SK-N-SH (cell line): ENCODE measurements around the gene VASH2. TPM values are rescaled to one million over a fixed set of nuclear protein-coding genes. Genes with fewer than 3 reads are reported as not detected.

Experiments used
- CTCF ChIA-PET: fragments of 300-600, 350-600 bp; formaldehyde crosslinking; extraction: SDS; loops from one replicate; lab custom pipeline; 2021; lab: Yijun Ruan, JAX
- POLR2A ChIA-PET: fragments of 350-600 bp; sonication (Branson Sonifier 250); formaldehyde crosslinking; extraction: SDS; loops from one replicate; lab custom pipeline; 2020; ENCODE audit warnings: antibody characterized with exemption, inconsistent platforms; lab: Yijun Ruan, JAX
- DNase-seq: peaks from one replicate; pipeline ENCODE4 v3.0.0; 2012
- H2AFZ ChIP-seq: fragments of 200-600 bp; sonication (generic); 2 replicates; pipeline ENCODE4 v1.8.1; 2016; ENCODE audit warnings: antibody characterized with exemption, mild to moderate bottlenecking, low read depth
- H3F3A ChIP-seq: fragments of 200-600 bp; sonication (generic); replicated peaks from 2 replicates; pipeline ENCODE3; 2016; ENCODE audit warnings: antibody characterized with exemption, mild to moderate bottlenecking; ENCODE audit not compliant: insufficient read depth
- H3K27ac ChIP-seq, 2 experiments: fragments of 200-500 bp in 1 of 2; fragments of 200-600 bp in 1 of 2; sonication (Bioruptor generic) in 1 of 2; sonication (generic), shearing (Covaris generic) in 1 of 2; 2 replicates each; pipeline versions ENCODE4 v1.5.1 to v1.6.1; 2014 to 2016; ENCODE audit warnings: low read depth in 2 of 2, inconsistent platforms in 1 of 2, low read length in 1 of 2, mild to moderate bottlenecking in 1 of 2, mixed read lengths in 1 of 2
- H3K27me3 ChIP-seq: fragments of 200-600 bp; sonication (generic), shearing (Covaris generic); 2 replicates; pipeline ENCODE4 v1.6.1; 2016; ENCODE audit warnings: mixed run types; ENCODE audit not compliant: insufficient read depth
- H3K36me3 ChIP-seq, 2 experiments: fragments of 200-500 bp in 1 of 2; fragments of 200-600 bp in 1 of 2; sonication (Bioruptor generic) in 1 of 2; sonication (generic) in 1 of 2; replicated peaks in 1 of 2; 2 replicates each; pipeline versions ENCODE3 to v1.5.1; 2014 to 2016; ENCODE audit warnings: low read length in 1 of 2, mild to moderate bottlenecking in 1 of 2; ENCODE audit not compliant: insufficient read depth in 2 of 2, control insufficient read depth in 1 of 2
- H3K4me1 ChIP-seq, 2 experiments: fragments of 200-500 bp in 1 of 2; fragments of 200-600 bp in 1 of 2; sonication (Bioruptor generic) in 1 of 2; sonication (generic), shearing (Covaris generic) in 1 of 2; 2 replicates each; pipeline versions ENCODE4 v1.5.1 to v1.6.1; 2014 to 2016; ENCODE audit warnings: low read depth in 1 of 2, low read length in 1 of 2, mixed run types in 1 of 2; ENCODE audit not compliant: insufficient read depth in 2 of 2, control insufficient read depth in 1 of 2
- H3K4me2 ChIP-seq: fragments of 200-600 bp; sonication (generic), shearing (Covaris generic); 2 replicates; pipeline ENCODE4 v1.6.1; 2017; ENCODE audit warnings: mixed run types
- H3K4me3 ChIP-seq, 2 experiments: fragments of 200-500 bp in 1 of 2; fragments of 200-600 bp in 1 of 2; sonication (Bioruptor generic) in 1 of 2; sonication (generic), shearing (Covaris generic) in 1 of 2; 2 replicates each; pipeline versions ENCODE4 v1.5.1 to v1.8.1; 2014 to 2016; ENCODE audit warnings: low read depth in 2 of 2, inconsistent platforms in 1 of 2, low read length in 1 of 2, mild to moderate bottlenecking in 1 of 2, mixed read lengths in 1 of 2, moderate library complexity in 1 of 2
- H3K79me2 ChIP-seq: fragments of 200-600 bp; sonication (generic); 2 replicates; pipeline ENCODE4 v1.8.1; 2017; ENCODE audit warnings: mild to moderate bottlenecking; ENCODE audit not compliant: insufficient read depth
- H3K9ac ChIP-seq: fragments of 200-600 bp; sonication (generic); 2 replicates; pipeline ENCODE4 v1.6.1; 2017; ENCODE audit warnings: mixed run types
- H3K9me2 ChIP-seq: fragments of 200-600 bp; sonication (generic); 2 replicates; pipeline ENCODE4 v1.6.1; 2017; ENCODE audit warnings: mixed run types
- H3K9me3 ChIP-seq: fragments of 200-600 bp; sonication (generic); 2 replicates; pipeline ENCODE4 v1.6.1; 2017; ENCODE audit warnings: mixed run types, mild to moderate bottlenecking, moderate library complexity
- H4K20me1 ChIP-seq: fragments of 200-600 bp; sonication (generic); 2 replicates; pipeline ENCODE4 v1.6.1; 2017; ENCODE audit warnings: mild to moderate bottlenecking, mixed run types; ENCODE audit not compliant: insufficient read depth
- EP300 ChIP-seq, 2 experiments: IDR thresholded peaks; 2 replicates each; pipeline versions ENCODE4 v1.4.0 to v1.6.1; 2012; ENCODE audit warnings: borderline replicate concordance in 1 of 2, low read depth in 1 of 2, low read length in 1 of 2
- FOSL2 ChIP-seq: IDR thresholded peaks from 2 replicates; pipeline ENCODE4 v1.4.0; 2012; ENCODE audit warnings: low read depth, mild to moderate bottlenecking, moderate library complexity, borderline replicate concordance
- FOXJ3 ChIP-seq: sonication (generic); formaldehyde crosslinking; IDR thresholded peaks from 2 replicates; pipeline ENCODE4 v1.5.1; 2020; ENCODE audit warnings: mild to moderate bottlenecking, missing genetic modification reagents
- MEF2A ChIP-seq: IDR thresholded peaks from 2 replicates; pipeline ENCODE4 v1.4.0; 2012; ENCODE audit warnings: low read depth, borderline replicate concordance
- PBX3 ChIP-seq: IDR thresholded peaks from 2 replicates; pipeline ENCODE4; 2012
- SMC3 ChIP-seq: IDR thresholded peaks from 2 replicates; pipeline ENCODE4 v1.6.1; 2012; ENCODE audit warnings: low read depth, low read length, improper control_type of control experiment
- TAF1 ChIP-seq: IDR thresholded peaks from 2 replicates; pipeline ENCODE4 v1.6.1; 2012; ENCODE audit warnings: low read depth, mild to moderate bottlenecking, low read length, moderate library complexity, borderline replicate concordance
- TEAD4 ChIP-seq: IDR thresholded peaks from 2 replicates; pipeline ENCODE4 v1.4.0; 2012; ENCODE audit warnings: mild to moderate bottlenecking, borderline replicate concordance; ENCODE audit not compliant: insufficient read depth
- USF2 ChIP-seq: fragments of 150-350 bp; IDR thresholded peaks from 2 replicates; pipeline ENCODE4 v1.6.1; 2017; ENCODE audit warnings: antibody characterized with exemption, low read length, low read depth, borderline replicate concordance
- YY1 ChIP-seq: IDR thresholded peaks from 2 replicates; pipeline ENCODE4 v1.4.0; 2012; ENCODE audit warnings: low read depth, mild to moderate bottlenecking
- WGBS: methylation state at CpG from one replicate; pipeline ENCODE4 v1.1.6; 2017; ENCODE audit warnings: low lambda C conversion rate; 5-methylcytosine and 5-hydroxymethylcytosine counted together
- polyA plus RNA-seq, 3 experiments: library from polyadenylated mRNA; depleted of rRNA; stranded (reverse); fragments of >200 nt; gene quantifications; 2 replicates each; pipeline ENCODE4 v1.2.3, GENCODE V29; 2012

The VASH2 gene
- polyA plus RNA-seq, 1 of the 3 experiments (the other 2 are of a cell fraction), result 0.41 TPM

- H3K9me2 ChIP-seq, result no peaks in the 10 kb centered on the region
- H3K27me3 ChIP-seq, result no peaks in the 10 kb centered on the region; the same call in 1 of the 2 replicates
- no peak overlapping the region for H3K27ac ChIP-seq
- DNase-seq, result no peak
- H3K4me2 ChIP-seq, result no peak overlapping the region
- no peaks in the 10 kb centered on the region for H4K20me1 ChIP-seq
- ChIA-PET POLR2A (no interaction called here), CTCF (interaction anchor here (1.2 kb wide), 1 partner anchor 34 kb away, joined by 4 read pairs; no protein-coding TSS in a partner anchor)
- no peak overlapping the region for H3K4me3 ChIP-seq
- H3K36me3 ChIP-seq, result no peaks in the 10 kb centered on the region
- H3K79me2 ChIP-seq, result no peaks in the 10 kb centered on the region
- no peaks in the 10 kb centered on the region for H3K9me3 ChIP-seq
- 50% methylated on average over 1 of the region's 1 CpG for WGBS
- H2AFZ ChIP-seq, result no peak overlapping the region
- H3K9ac ChIP-seq, result no peak overlapping the region
- H3F3A ChIP-seq, result no peaks in the 10 kb centered on the region
- peaks cover 2% of the 10 kb centered on the region in 2 experiments; a peak in 2 of 4 replicates for H3K4me1 ChIP-seq
- TF ChIP-seq FOXJ3, result no peak
These were observed 16.4 kb upstream of the VASH2 start for GRCh38 chr1:212933815-212934471.

GRCh38 chr1:212935387-212935981 is 14.9 kb upstream of the VASH2 start:
- no peaks in the 10 kb centered on the region for H3K9me2 ChIP-seq
- H3K4me1 ChIP-seq, result no peaks in the 10 kb centered on the region
- no peak overlapping the region for H3K27ac ChIP-seq
- TF ChIP-seq EP300 (IDR thresholded peaks at IDR 0.05; ENCODE audit: borderline replicate concordance in 1 of 2, low read depth in 1 of 2, low read length in 1 of 2) (no peak), YY1 (no peak), USF2 (no peak), SMC3 (no peak)
- TF ChIP-seq, all 33 proteins: peak for 0
- ChIA-PET CTCF (interaction anchor here (1.2 kb wide), 1 partner anchor 32 kb away, joined by 4 read pairs; no protein-coding TSS in a partner anchor), POLR2A (no interaction called here)
- Histone ChIP-seq H3K4me2 (no peak overlapping the region), H3K9ac (no peak overlapping the region), H3K27me3 (no peaks in the 10 kb centered on the region; the same call in 1 of the 2 replicates), H3K36me3 (no peaks in the 10 kb centered on the region), H2AFZ (no peak overlapping the region), H3K4me3 (no peak overlapping the region), H4K20me1 (no peaks in the 10 kb centered on the region), H3F3A (no peaks in the 10 kb centered on the region), H3K79me2 (no peaks in the 10 kb centered on the region), H3K9me3 (no peaks in the 10 kb centered on the region)
- WGBS, result 71% methylated on average over 7 of the region's 7 CpGs
- DNase-seq, result no peak

GRCh38 chr1:212937034-212937433 is 13.3 kb upstream of the VASH2 start:
- Histone ChIP-seq H3K4me1 (no peaks in the 10 kb centered on the region), H3K79me2 (no peaks in the 10 kb centered on the region), H3K27me3 (no peaks in the 10 kb centered on the region; the same call in 1 of the 2 replicates), H4K20me1 (no peaks in the 10 kb centered on the region), H3K36me3 (no peaks in the 10 kb centered on the region), H3K9me3 (no peaks in the 10 kb centered on the region), H2AFZ (no peak overlapping the region), H3K27ac (no peak overlapping the region), H3K4me2 (no peak overlapping the region), H3K9ac (no peak overlapping the region), H3K9me2 (no peaks in the 10 kb centered on the region), H3F3A (no peaks in the 10 kb centered on the region), H3K4me3 (no peak overlapping the region)
- TF ChIP-seq TAF1, result no peak
- no peak for TF ChIP-seq FOSL2
- TF ChIP-seq MEF2A, result no peak
- no peak for TF ChIP-seq PBX3
- TF ChIP-seq YY1, result no peak
- TF ChIP-seq TEAD4, result no peak
- CTCF ChIA-PET, result interaction anchor here (1.0 kb wide), 1 partner anchor 13 kb away, joined by 3 read pairs; no protein-coding TSS in a partner anchor
- 82% methylated on average over 3 of the region's 3 CpGs for WGBS
- POLR2A ChIA-PET, result no interaction called here
- DNase-seq, result no peak
